Left lung (tissue), 14 donors: ENCODE data around the gene HSPBAP1. TPM values are rescaled to one million over a fixed set of nuclear protein-coding genes. Genes with fewer than 3 reads are reported as not detected.
A peak's percentile ranks its signal among the peaks of the same experiment; 100 is the strongest.

Experiments used
- ATAC-seq: fragments of 200-7000 bp; cut with Tn5 transposase; one replicate; pipeline ENCODE4 v1.9.1; 2020; ENCODE audit warnings: moderate library complexity
- DNase-seq, 4 donors: peaks; one replicate each; pipeline ENCODE4 v3.0.0-alpha.2; 2013 to 2020
- H3K27ac ChIP-seq, 2 donors: fragments of 200-600 bp; sonication (generic) in 1 of 2; one replicate each; pipeline versions ENCODE4 v1.5.0 to v1.8.0; 2020 to 2021
- H3K27me3 ChIP-seq, 2 donors: fragments of 200-600 bp; sonication (generic) in 1 of 2; one replicate each; pipeline versions ENCODE4 v1.5.0 to v1.8.0; 2020 to 2021
- H3K36me3 ChIP-seq, 2 donors: fragments of 200-600 bp; sonication (generic) in 1 of 2; one replicate each; pipeline versions ENCODE4 v1.5.0 to v1.8.0; 2020 to 2021
- H3K4me1 ChIP-seq, 2 donors: fragments of 200-600 bp; one replicate each; pipeline ENCODE4 v1.8.0; 2021
- H3K4me3 ChIP-seq, 2 donors: fragments of 200-600 bp; sonication (generic) in 1 of 2; one replicate each; pipeline versions ENCODE4 v1.5.0 to v1.8.0; 2020 to 2021; ENCODE audit warnings: mild to moderate bottlenecking in 1 of 2
- H3K9me3 ChIP-seq, 2 donors: fragments of 200-600 bp; sonication (generic) in 1 of 2; one replicate each; pipeline versions ENCODE4 v1.5.0 to v1.8.0; 2020 to 2021
- intact Hi-C, 2 donors: fragments of 100-400 bp; cut with DNase I; formaldehyde crosslinking; loops; one replicate each; pipeline versions ENCODE4 v1.11.2 to v1.14.2; 2022
- long read RNA-seq, 12 donors: library from polyadenylated mRNA in 2 of 12; unstranded in 2 of 12; transcript quantifications; one replicate each; pipeline ENCODE4 v2.0.0 and lab custom pipeline, GENCODE V29; 2019 to 2026
- polyA plus RNA-seq, 6 donors: library from polyadenylated mRNA; unstranded; fragments of 120-200 nt; gene quantifications; one replicate each; pipeline ENCODE4 v1.2.1, GENCODE V29; 2013; ENCODE audit not compliant: insufficient read length in 6 of 6
- total RNA-seq, 2 donors: library from RNA; stranded (reverse); fragmentation: NEBNext Ultra II Directional; extraction: Animal tissue kit (Norgen Biotek cat#: 25700); gene quantifications; one replicate each; pipeline ENCODE4 v1.2.1, GENCODE V29; 2021
- TF ChIP-seq, protein P1 (sequence below), 2 donors: fragments of 200-600 bp; sonication (generic) in 1 of 2; IDR thresholded peaks; one replicate each; pipeline versions ENCODE4 v1.5.0 to v1.8.0; 2021; ENCODE audit warnings: antibody characterized with exemption in 2 of 2
- donor health status: DM: no; HTN: yes; CAD: no.
- donor health status: DM: no; HTN: no; CAD: no.

The HSPBAP1 gene, protein sequence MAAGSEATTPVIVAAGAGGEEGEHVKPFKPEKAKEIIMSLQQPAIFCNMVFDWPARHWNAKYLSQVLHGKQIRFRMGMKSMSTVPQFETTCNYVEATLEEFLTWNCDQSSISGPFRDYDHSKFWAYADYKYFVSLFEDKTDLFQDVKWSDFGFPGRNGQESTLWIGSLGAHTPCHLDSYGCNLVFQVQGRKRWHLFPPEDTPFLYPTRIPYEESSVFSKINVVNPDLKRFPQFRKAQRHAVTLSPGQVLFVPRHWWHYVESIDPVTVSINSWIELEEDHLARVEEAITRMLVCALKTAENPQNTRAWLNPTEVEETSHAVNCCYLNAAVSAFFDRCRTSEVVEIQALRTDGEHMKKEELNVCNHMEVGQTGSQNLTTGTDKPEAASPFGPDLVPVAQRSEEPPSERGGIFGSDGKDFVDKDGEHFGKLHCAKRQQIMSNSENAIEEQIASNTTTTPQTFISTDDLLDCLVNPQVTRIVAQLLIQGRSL
- total RNA-seq, result 10 to 100 TPM in 1 of 2 donors, 1 to 10 TPM in 1; 8.2 to 15.0 TPM
- polyA plus RNA-seq, result 10 to 100 TPM; 11.6 to 16.0 (median 13.1) TPM
- long read RNA-seq, donor 1, partial matches to known transcripts, result 0 of 2 reads
- long read RNA-seq, donor 1, other reads (novel, unspliced or antisense), result 0 of 2 reads
- long read RNA-seq, donor 2, partial matches to known transcripts, result 0 of 3 reads
- long read RNA-seq, donor 2, other reads (novel, unspliced or antisense), result 0 of 3 reads
- long read RNA-seq, donor 3, partial matches to known transcripts, result 0 of 2 reads
- long read RNA-seq, donor 3, other reads (novel, unspliced or antisense), result 0 of 2 reads
- long read RNA-seq, donor 4, partial matches to known transcripts, result 0 of 3 reads
- long read RNA-seq, donor 4, other reads (novel, unspliced or antisense), result 2 of 3 reads
- long read RNA-seq, donor 5, partial matches to known transcripts, result 0 of 3 reads
- long read RNA-seq, donor 5, other reads (novel, unspliced or antisense), result 0 of 3 reads
- long read RNA-seq, donor 6, partial matches to known transcripts, result 0 of 2 reads
- long read RNA-seq, donor 6, other reads (novel, unspliced or antisense), result 0 of 2 reads
- long read RNA-seq, donor 7, partial matches to known transcripts, result 0 of 3 reads
- long read RNA-seq, donor 7, other reads (novel, unspliced or antisense), result 0 of 3 reads
- long read RNA-seq, donor 8, partial matches to known transcripts, result 0 of 2 reads
- long read RNA-seq, donor 8, other reads (novel, unspliced or antisense), result 0 of 2 reads
- long read RNA-seq, donor 9, result 0 reads
- long read RNA-seq, donor 10, partial matches to known transcripts, result 0 of 3 reads
- long read RNA-seq, donor 10, other reads (novel, unspliced or antisense), result 1 of 3 reads
- long read RNA-seq, donor 11, partial matches to known transcripts, result 0 of 1 reads
- long read RNA-seq, donor 11, other reads (novel, unspliced or antisense), result 0 of 1 reads
- long read RNA-seq, donor 12, partial matches to known transcripts, result 0 of 2 reads
- long read RNA-seq, donor 12, other reads (novel, unspliced or antisense), result 0 of 2 reads

DNA sequence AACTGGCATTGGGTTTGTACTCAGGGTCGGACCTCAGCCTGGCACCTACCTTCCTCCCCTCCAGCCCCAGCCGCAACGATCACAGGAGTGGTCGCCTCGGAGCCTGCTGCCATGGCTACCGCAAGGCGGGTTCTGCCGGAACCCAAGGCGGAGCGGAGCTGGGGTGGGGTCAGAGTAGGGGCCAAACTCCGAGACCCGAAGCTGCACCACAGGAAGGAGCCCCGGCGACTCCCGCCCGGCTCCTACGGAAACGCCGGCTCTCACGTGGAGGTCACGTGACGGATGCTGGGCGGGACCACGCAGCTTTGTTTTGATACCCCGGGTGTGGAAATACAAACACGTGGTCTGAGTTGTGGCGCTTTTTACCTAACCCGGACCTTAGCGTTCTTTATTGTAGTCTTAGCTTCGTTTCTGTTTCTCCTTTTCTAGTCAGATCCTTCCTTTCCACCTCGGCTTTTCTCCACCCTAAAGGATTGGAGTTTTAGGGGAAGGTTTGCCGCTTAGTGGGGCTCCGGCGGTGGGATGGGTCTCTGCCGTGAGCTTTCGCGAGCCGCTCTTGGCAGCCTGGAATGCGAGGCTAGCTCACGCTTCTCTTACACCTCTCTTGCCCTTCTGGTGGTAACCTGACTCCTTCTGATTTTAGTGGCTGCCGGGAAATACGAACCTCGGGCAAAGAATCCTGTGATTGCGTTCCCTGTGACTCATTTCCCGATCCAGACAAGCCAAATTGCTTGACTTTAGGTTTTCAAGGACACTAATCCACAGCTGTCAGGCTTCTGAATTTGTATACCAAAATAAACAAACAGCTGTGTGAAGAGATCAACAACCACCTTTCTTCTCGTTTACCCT is at the start of gene HSPBAP1:
TSS of gene HSPBAP1 (minus strand) at position 264 of the 849 bp plus-strand sequence. CDS start at position 113, 151 bp downstream.
- intact Hi-C loops, result no loop called here
- ATAC-seq, result peak; percentile 74

DNA sequence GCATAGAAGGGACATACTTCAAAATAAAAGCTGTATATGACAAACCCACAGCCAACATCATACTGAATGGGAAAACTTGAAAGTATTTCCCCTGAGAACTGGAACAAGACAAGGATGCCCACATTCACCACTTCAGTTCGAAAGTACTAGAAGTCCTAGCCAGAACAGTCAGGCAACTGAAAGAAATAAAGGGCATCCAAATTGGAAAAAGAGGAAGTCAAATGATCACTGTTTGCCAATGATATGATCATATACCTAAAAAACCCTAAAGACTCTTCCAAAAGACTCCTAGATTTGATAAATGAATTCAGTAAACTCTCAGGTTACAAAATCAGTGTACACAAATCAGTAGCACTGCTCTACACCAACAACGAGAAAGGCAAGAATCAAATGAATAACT is 42.0 kb upstream of the HSPBAP1 start:
- Histone ChIP-seq H3K27me3 (no peaks in the 10 kb centered on the region), H3K4me1 (no peaks in the 10 kb centered on the region), H3K27ac (no peak overlapping the region), H3K36me3 (peaks cover 0 to 22% of the 10 kb centered on the region in 2 donors), H3K9me3 (no peaks in the 10 kb centered on the region), H3K4me3 (no peak overlapping the region)
- intact Hi-C loops, result no loop called here
- DNase-seq (no peak), ATAC-seq (no peak)
- TF ChIP-seq, protein P1, sequence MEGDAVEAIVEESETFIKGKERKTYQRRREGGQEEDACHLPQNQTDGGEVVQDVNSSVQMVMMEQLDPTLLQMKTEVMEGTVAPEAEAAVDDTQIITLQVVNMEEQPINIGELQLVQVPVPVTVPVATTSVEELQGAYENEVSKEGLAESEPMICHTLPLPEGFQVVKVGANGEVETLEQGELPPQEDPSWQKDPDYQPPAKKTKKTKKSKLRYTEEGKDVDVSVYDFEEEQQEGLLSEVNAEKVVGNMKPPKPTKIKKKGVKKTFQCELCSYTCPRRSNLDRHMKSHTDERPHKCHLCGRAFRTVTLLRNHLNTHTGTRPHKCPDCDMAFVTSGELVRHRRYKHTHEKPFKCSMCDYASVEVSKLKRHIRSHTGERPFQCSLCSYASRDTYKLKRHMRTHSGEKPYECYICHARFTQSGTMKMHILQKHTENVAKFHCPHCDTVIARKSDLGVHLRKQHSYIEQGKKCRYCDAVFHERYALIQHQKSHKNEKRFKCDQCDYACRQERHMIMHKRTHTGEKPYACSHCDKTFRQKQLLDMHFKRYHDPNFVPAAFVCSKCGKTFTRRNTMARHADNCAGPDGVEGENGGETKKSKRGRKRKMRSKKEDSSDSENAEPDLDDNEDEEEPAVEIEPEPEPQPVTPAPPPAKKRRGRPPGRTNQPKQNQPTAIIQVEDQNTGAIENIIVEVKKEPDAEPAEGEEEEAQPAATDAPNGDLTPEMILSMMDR (IDR thresholded peaks at IDR 0.05), result no peak

More for the DNA sequence above, at the start of gene HSPBAP1:
- Histone ChIP-seq H3K27me3 (no peaks in the 10 kb centered on the region), H3K36me3 (no peaks in the 10 kb centered on the region), H3K27ac (peak within 1 kb of the TSS; percentile 92 to 97), H3K9me3 (no peaks in the 10 kb centered on the region), H3K4me1 (peaks cover 5 to 53% of the 10 kb centered on the region in 2 donors), H3K4me3 (peak within 1 kb of the TSS; percentile 76 to 81)
- DNase-seq, result peak; percentile 86 to 97 (median 94)
- TF ChIP-seq, protein P1 (IDR thresholded peaks at IDR 0.05), result no peak

DNA sequence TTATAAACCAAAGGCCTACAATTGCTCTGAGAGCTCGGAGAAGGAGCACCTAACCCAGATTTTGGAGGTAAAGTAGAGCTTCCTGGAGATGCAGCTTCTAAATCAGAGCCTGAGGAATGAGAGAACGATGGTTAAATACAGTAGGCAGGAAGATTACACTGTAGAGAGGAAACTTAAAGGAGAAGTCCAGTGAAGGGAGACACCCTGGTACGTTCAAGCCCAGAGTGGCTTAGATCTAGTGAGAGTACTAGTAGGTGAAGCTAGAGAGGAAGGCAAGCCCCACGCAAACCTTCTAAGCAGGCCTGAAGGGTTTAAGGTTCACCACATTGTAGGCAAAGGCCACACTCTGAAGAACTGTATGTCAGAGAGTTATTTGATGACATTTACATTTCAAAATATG is 34.6 kb upstream of the HSPBAP1 start:
- Histone ChIP-seq H3K9me3 (no peaks in the 10 kb centered on the region), H3K4me3 (no peak overlapping the region), H3K27me3 (no peaks in the 10 kb centered on the region), H3K4me1 (no peaks in the 10 kb centered on the region), H3K27ac (no peak overlapping the region), H3K36me3 (peaks cover 0 to 22% of the 10 kb centered on the region in 2 donors)
- ATAC-seq, result no peak
- DNase-seq, result no peak
- TF ChIP-seq, protein P1 (IDR thresholded peaks at IDR 0.05), result no peak
- intact Hi-C loops, result no loop called here

DNA sequence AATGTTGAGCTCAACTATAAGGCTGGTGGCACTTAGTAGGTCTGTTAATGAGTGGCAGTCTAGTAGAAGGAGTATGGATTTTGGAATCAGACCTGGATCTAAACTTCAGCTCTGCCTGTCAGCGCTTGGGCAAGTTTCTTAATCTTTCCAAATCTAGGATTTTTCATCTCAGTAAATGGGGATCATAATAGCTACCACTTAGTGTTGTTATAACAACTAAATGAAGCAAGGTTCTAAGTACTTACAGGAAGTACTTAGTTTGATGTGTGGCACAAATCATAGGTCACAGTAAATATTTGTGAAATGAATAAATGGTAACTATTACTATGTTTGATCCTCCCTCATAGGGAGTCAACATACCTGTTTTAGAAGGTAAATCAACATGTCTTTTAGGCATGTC is 32.6 kb upstream of the HSPBAP1 start:
- DNase-seq (no peak), ATAC-seq (peak; percentile 62)
- H3K4me1 ChIP-seq, result no peaks in the 10 kb centered on the region
- peaks cover 0 to 17% of the 10 kb centered on the region in 2 donors for H3K36me3 ChIP-seq
- no peak overlapping the region for H3K4me3 ChIP-seq
- intact Hi-C loops, result no loop called here
- H3K27ac ChIP-seq, result no peak overlapping the region
- TF ChIP-seq, protein P1 (IDR thresholded peaks at IDR 0.05), result no peak
- no peaks in the 10 kb centered on the region for H3K27me3 ChIP-seq
- no peaks in the 10 kb centered on the region for H3K9me3 ChIP-seq
